HepG2 (cell line): ENCODE data around the gene ANKRD11. TPM values are rescaled to one million over a fixed set of nuclear protein-coding genes. Genes with fewer than 3 reads are reported as not detected.

Experiments
- ADNP ChIP-seq: sonication (generic); formaldehyde crosslinking; IDR thresholded peaks from 2 replicates; pipeline ENCODE4 v1.4.0; 2020; ENCODE audit warnings: missing genetic modification reagents
- AKAP8 ChIP-seq: sonication (generic); formaldehyde crosslinking; IDR thresholded peaks from 2 replicates; pipeline ENCODE4 v1.5.1; 2020; ENCODE audit warnings: mild to moderate bottlenecking, missing genetic modification reagents
- ATF5 ChIP-seq: sonication (generic); formaldehyde crosslinking; IDR thresholded peaks from 2 replicates; pipeline ENCODE4 v1.4.0; 2020; ENCODE audit warnings: mild to moderate bottlenecking, low read depth, missing genetic modification reagents
- BCL6 ChIP-seq: IDR thresholded peaks from 2 replicates; pipeline ENCODE4 v1.6.1; 2016; ENCODE audit warnings: missing genetic modification reagents, missing compliant biosample characterization
- CHD4 ChIP-seq: fragments of 200-600 bp; sonication (generic); IDR thresholded peaks from 2 replicates; pipeline ENCODE4 v1.7.0; 2017; ENCODE audit warnings: mild to moderate bottlenecking, low read length, borderline replicate concordance
- CTCF ChIP-seq: sonication (generic); formaldehyde crosslinking; IDR thresholded peaks from 2 replicates; pipeline ENCODE4 v1.5.0; 2020; ENCODE audit warnings: mild to moderate bottlenecking, missing genetic modification reagents, moderate library complexity
- DPF2 ChIP-seq: sonication (generic); formaldehyde crosslinking; IDR thresholded peaks from 2 replicates; pipeline ENCODE4 v1.4.0; 2020; ENCODE audit warnings: mild to moderate bottlenecking, low read depth, missing genetic modification reagents, borderline replicate concordance
- GABPA ChIP-seq, 2 experiments: IDR thresholded peaks; 2 replicates each; pipeline ENCODE4 v1.6.1; 2011 to 2016; ENCODE audit warnings: low read depth in 2 of 2, low read length in 1 of 2, missing biosample characterization in 1 of 2, missing genetic modification characterization in 1 of 2
- GMEB2 ChIP-seq: IDR thresholded peaks from 2 replicates; pipeline ENCODE4 v1.6.1; 2016; ENCODE audit warnings: missing biosample characterization, missing genetic modification reagents, low read depth
- IRF2 ChIP-seq: IDR thresholded peaks from 2 replicates; pipeline ENCODE4 v1.6.1; 2018; ENCODE audit warnings: missing genetic modification reagents, missing compliant biosample characterization
- LRRFIP1 ChIP-seq: sonication (generic); formaldehyde crosslinking; conservative IDR thresholded peaks from 2 replicates; pipeline ENCODE4 v1.4.0; 2020; ENCODE audit warnings: missing genetic modification reagents
- MAF1 ChIP-seq: sonication (generic); formaldehyde crosslinking; IDR thresholded peaks from 2 replicates; pipeline ENCODE4 v1.5.0; 2020; ENCODE audit warnings: missing genetic modification reagents, borderline replicate concordance
- POGK ChIP-seq: sonication (generic); formaldehyde crosslinking; conservative IDR thresholded peaks from 2 replicates; pipeline ENCODE4 v1.8.0; 2022; ENCODE audit warnings: mild to moderate bottlenecking, moderate library complexity, missing genetic modification reagents
- RBAK ChIP-seq: sonication (generic); formaldehyde crosslinking; IDR thresholded peaks from 2 replicates; pipeline ENCODE4 v1.5.1; 2020; ENCODE audit warnings: mild to moderate bottlenecking, missing genetic modification reagents
- RELA ChIP-seq: sonication (generic); formaldehyde crosslinking; IDR thresholded peaks from 2 replicates; pipeline ENCODE4 v1.4.0; 2020; ENCODE audit warnings: missing genetic modification reagents
- RXRB ChIP-seq: IDR thresholded peaks from 2 replicates; pipeline ENCODE4 v1.6.1; 2016; ENCODE audit warnings: borderline replicate concordance, missing genetic modification reagents, missing compliant biosample characterization
- SNRNP70 ChIP-seq: fragments of 200-400 bp; formaldehyde crosslinking; IDR thresholded peaks from 2 replicates; pipeline ENCODE4 v1.6.1; 2017; ENCODE audit warnings: mild to moderate bottlenecking, low read depth, low read length, moderate library complexity
- SOX6 ChIP-seq, 2 experiments: fragments of 450-650 bp in 1 of 2; sonication (generic) in 1 of 2; formaldehyde crosslinking in 1 of 2; IDR thresholded peaks; 2 replicates each; pipeline versions ENCODE4 v1.4.0 to v1.6.1; 2017 to 2020; ENCODE audit warnings: antibody characterized with exemption in 1 of 2, mild to moderate bottlenecking in 1 of 2, missing genetic modification reagents in 1 of 2
- SSRP1 ChIP-seq: IDR thresholded peaks from 2 replicates; pipeline ENCODE4 v1.6.1; 2016; ENCODE audit warnings: control low read depth
- TAF1 ChIP-seq: sonication (generic); formaldehyde crosslinking; IDR thresholded peaks from 2 replicates; pipeline ENCODE4 v1.4.0; 2020; ENCODE audit warnings: missing genetic modification reagents
- ZNF180 ChIP-seq: sonication (generic); formaldehyde crosslinking; IDR thresholded peaks from 2 replicates; pipeline ENCODE4 v1.4.0; 2020; ENCODE audit warnings: low read depth, missing genetic modification reagents, borderline replicate concordance
- ZNF549 ChIP-seq: sonication (generic); formaldehyde crosslinking; IDR thresholded peaks from 2 replicates; pipeline ENCODE4 v1.5.0; 2020; ENCODE audit warnings: missing genetic modification reagents
- ZNF709 ChIP-seq: sonication (generic); formaldehyde crosslinking; IDR thresholded peaks from 2 replicates; pipeline ENCODE4 v1.5.0; 2020; ENCODE audit warnings: mild to moderate bottlenecking, missing genetic modification reagents
- ZNF746 ChIP-seq: sonication (generic); formaldehyde crosslinking; IDR thresholded peaks from 2 replicates; pipeline ENCODE4 v1.8.0; 2022; ENCODE audit warnings: mild to moderate bottlenecking, missing genetic modification reagents
- polyA plus RNA-seq, 8 experiments: library from polyadenylated mRNA; depleted of rRNA in 3 of 8; stranded (reverse) in 7 of 8; unstranded in 1 of 8; fragments of >200 nt; fragmentation: Illumina TruSeq in 4 of 8; extraction: Trizol in 4 of 8; gene quantifications; 2 replicates each; pipeline versions ENCODE4 v1.2.1 to v1.2.3, GENCODE V29; 2011 to 2016; ENCODE audit warnings: low read depth in 4 of 8, missing spikeins in 1 of 8, mixed read lengths in 1 of 8; ENCODE audit not compliant: insufficient read depth in 1 of 8
- total RNA-seq, 5 experiments: library from RNA; depleted of rRNA; stranded (reverse); fragments of >200 nt; fragmentation: Illumina TruSeq; extraction: Trizol; gene quantifications; 2 replicates each; pipeline ENCODE4 v1.2.3, GENCODE V29; 2016; ENCODE audit warnings: low read depth in 1 of 5

Gene ANKRD11
- total and polyA plus RNA-seq, 2 of the 13 experiments (the other 11 are each of a cell fraction or from before 2014, with no cell fraction given) = 21.4 to 38.4 TPM

GRCh38 chr16:89418352-89418751, 72.0 kb downstream of the ANKRD11 start (continued):
- TF ChIP-seq TAF1 = no peak
- no peak for TF ChIP-seq AKAP8 (CRISPR knock-in tag)
- TF ChIP-seq ZNF549 (CRISPR knock-in tag) = no peak
- 0 out of 2 replicates have a peak, but pooled peaks have one; percentile 27 for TF ChIP-seq CHD4
- no peak for TF ChIP-seq ZNF180 (CRISPR knock-in tag)
- no peak for TF ChIP-seq SNRNP70
- TF ChIP-seq GMEB2 (CRISPR knock-in tag) = no peak
- no peak for TF ChIP-seq ADNP (CRISPR knock-in tag)
- TF ChIP-seq SOX6 (IDR thresholded peaks at IDR 0.05) = no peak
- peak; percentile 71 for TF ChIP-seq SOX6 (CRISPR knock-in tag; IDR thresholded peaks at IDR 0.05)
- peak; percentile 72 for TF ChIP-seq BCL6
- TF ChIP-seq GABPA (IDR thresholded peaks at IDR 0.05; ENCODE audit: low read depth, low read length) = no peak
- no peak for TF ChIP-seq GABPA (CRISPR knock-in tag; IDR thresholded peaks at IDR 0.05; ENCODE audit: low read depth)
- no peak for TF ChIP-seq RBAK (CRISPR knock-in tag)
- peak; percentile 70 for TF ChIP-seq RXRB (CRISPR knock-in tag)
- TF ChIP-seq ATF5 (CRISPR knock-in tag) = no peak
- TF ChIP-seq LRRFIP1 = no peak
- no peak for TF ChIP-seq ZNF746 (CRISPR knock-in tag)
- TF ChIP-seq ZNF709 (CRISPR knock-in tag) = no peak
- 0 out of 2 replicates have a peak, but pooled peaks have one; percentile 20 for TF ChIP-seq POGK (CRISPR knock-in tag)
- peak; percentile 63; the same call in 1 of the 2 replicates for TF ChIP-seq IRF2 (CRISPR knock-in tag)
- TF ChIP-seq CTCF (CRISPR knock-in tag) = no peak
- no peak for TF ChIP-seq SSRP1 (CRISPR knock-in tag)
- no peak for TF ChIP-seq MAF1
- no peak for TF ChIP-seq RELA (CRISPR knock-in tag)
- TF ChIP-seq DPF2 (CRISPR knock-in tag) = no peak
